Measurements from ENCODE around the gene BDKRB2.

Gene BDKRB2

DNA sequence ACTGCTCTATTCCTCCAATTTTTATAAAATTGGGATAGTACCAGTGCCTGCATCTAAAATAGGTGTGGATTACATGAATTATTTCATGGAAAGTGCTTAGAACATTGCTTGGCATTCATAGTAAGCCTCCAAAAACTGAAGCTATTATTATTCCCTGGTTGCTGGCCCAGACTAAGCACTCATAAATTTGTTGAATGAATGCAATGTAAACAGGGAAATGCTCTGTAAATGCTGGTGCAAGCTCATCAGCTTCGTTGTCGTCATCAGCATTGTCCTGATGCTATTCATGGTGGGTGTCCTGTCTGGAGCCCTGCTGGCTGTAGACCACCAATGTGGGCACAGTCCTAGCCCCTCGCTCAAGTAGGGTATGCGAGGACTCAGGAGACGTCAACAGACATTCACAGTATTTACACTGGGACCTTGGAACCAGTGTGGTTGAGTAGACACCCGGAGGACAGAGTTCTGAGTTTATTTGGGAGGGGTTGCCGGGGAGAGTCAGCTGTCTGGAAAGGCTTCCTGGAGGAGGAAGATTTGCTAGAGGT, 16.5 kb downstream of the BDKRB2 start:
- TF ChIP-seq POLR2AphosphoS5 (IDR thresholded peaks at IDR 0.05; ENCODE audit: low read depth, low read length) (no peak), REST (IDR thresholded peaks at IDR 0.05; ENCODE audit: insufficient read depth in 1 of 2, low read depth in 2 of 2, low read length in 2 of 2) (no peak), FOXP2 (optimal IDR thresholded peaks at IDR 0.05; ENCODE audit: borderline replicate concordance, extremely low read depth, extremely low read length, insufficient read depth) (no peak), TAF1 (IDR thresholded peaks at IDR 0.05; ENCODE audit: borderline replicate concordance, insufficient read depth, low read length) (no peak), SIN3A (IDR thresholded peaks at IDR 0.05; ENCODE audit: borderline replicate concordance, insufficient read depth, low read length) (no peak)

DNA sequence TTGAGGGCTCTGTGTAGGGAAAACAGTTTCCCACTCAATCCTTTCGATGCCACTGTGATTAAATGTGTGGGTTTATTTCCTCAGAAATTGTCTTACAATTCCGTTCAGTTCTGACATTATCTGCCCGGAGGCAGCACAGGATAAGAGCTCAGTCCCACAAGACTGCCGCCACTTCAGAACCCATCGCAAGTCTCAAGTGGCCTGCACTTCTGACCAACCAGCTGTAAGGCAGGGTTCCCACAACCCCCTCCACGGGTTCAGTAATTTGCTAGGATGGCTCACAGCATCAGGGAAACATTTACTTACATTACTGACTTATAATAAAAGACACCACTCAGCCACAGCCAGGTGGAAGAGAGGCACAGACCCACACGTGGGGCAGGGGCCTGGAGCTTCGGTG, 17.2 kb downstream of the BDKRB2 start:
- TF ChIP-seq SIN3A (IDR thresholded peaks at IDR 0.05; ENCODE audit: borderline replicate concordance, insufficient read depth, low read length) = no peak
- no peak for TF ChIP-seq REST (IDR thresholded peaks at IDR 0.05; ENCODE audit: insufficient read depth in 1 of 2, low read depth in 2 of 2, low read length in 2 of 2)
- no peak for TF ChIP-seq TAF1 (IDR thresholded peaks at IDR 0.05; ENCODE audit: borderline replicate concordance, insufficient read depth, low read length)
- no peak for TF ChIP-seq POLR2AphosphoS5 (IDR thresholded peaks at IDR 0.05; ENCODE audit: low read depth, low read length)
- TF ChIP-seq FOXP2 (optimal IDR thresholded peaks at IDR 0.05; ENCODE audit: borderline replicate concordance, extremely low read depth, extremely low read length, insufficient read depth) = no peak

DNA sequence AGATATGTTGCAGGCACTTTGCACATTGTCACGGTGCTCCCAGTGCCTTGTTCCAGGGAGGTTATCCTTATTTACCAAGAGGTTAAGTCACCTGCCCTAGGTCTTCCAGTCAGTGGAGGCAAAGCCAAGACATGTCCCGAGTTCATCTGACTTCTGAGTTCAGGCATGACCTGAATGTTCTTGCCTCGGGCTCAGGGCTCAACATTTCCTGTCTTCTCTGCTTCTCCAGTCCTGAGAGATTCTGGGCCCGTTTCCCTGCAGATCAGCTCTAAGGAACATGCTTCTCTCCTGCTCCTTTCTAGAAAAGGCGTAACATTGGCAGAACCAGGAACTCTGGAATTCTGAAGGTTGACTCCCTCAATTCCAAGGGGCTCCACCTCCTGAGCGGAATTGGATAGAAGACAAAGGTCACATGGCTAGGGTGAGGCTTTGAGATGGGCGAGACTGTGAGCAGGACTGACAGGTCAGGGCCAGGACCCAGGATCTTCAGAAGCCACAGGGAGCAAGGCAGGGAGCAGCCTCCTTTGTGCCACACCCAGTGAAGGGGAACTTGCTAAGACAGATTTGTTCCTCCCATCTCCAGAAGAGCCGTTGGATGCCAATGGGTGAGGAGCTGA, 19.9 kb downstream of the BDKRB2 start:
- TF ChIP-seq FOXP2 (optimal IDR thresholded peaks at IDR 0.05; ENCODE audit: borderline replicate concordance, extremely low read depth, extremely low read length, insufficient read depth) = no peak
- TF ChIP-seq TAF1 (IDR thresholded peaks at IDR 0.05; ENCODE audit: borderline replicate concordance, insufficient read depth, low read length) = no peak
- TF ChIP-seq REST (IDR thresholded peaks at IDR 0.05; ENCODE audit: insufficient read depth in 1 of 2, low read depth in 2 of 2, low read length in 2 of 2) = no peak
- no peak for TF ChIP-seq SIN3A (IDR thresholded peaks at IDR 0.05; ENCODE audit: borderline replicate concordance, insufficient read depth, low read length)
- no peak for TF ChIP-seq POLR2AphosphoS5 (IDR thresholded peaks at IDR 0.05; ENCODE audit: low read depth, low read length)

DNA sequence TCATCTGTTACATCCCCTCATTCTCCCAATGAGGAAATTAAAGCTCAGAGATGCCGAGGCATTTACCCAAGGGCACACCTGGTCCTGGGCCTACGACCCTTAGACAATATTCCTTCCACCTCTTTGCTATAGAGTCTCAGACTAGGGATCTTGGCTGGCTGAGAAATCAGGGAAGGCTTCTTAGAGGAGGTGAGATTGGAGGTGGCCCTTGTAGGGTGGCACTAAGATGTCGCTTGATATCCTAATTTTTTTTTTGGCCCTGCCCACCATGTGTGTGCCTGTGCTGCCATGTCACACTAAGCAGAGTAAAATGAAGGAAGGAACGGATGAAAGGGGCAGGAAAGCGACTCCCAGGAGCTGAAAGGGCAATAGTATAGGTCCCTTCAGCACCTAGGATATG, 20.6 kb downstream of the BDKRB2 start:
- no peak for TF ChIP-seq SIN3A (IDR thresholded peaks at IDR 0.05; ENCODE audit: borderline replicate concordance, insufficient read depth, low read length)

GRCh38 chr14:96225745-96226151, 21.1 kb downstream of the BDKRB2 start:
- TF ChIP-seq FOXP2 (optimal IDR thresholded peaks at IDR 0.05; ENCODE audit: borderline replicate concordance, extremely low read depth, extremely low read length, insufficient read depth) (no peak), REST (IDR thresholded peaks at IDR 0.05; ENCODE audit: insufficient read depth in 1 of 2, low read depth in 2 of 2, low read length in 2 of 2) (no peak), SIN3A (IDR thresholded peaks at IDR 0.05; ENCODE audit: borderline replicate concordance, insufficient read depth, low read length) (no peak), TAF1 (IDR thresholded peaks at IDR 0.05; ENCODE audit: borderline replicate concordance, insufficient read depth, low read length) (no peak), POLR2AphosphoS5 (IDR thresholded peaks at IDR 0.05; ENCODE audit: low read depth, low read length) (no peak)

Measured in PFSK-1 (cell line).